ENCODE results near the gene MPDZ.

Gene MPDZ

DNA sequence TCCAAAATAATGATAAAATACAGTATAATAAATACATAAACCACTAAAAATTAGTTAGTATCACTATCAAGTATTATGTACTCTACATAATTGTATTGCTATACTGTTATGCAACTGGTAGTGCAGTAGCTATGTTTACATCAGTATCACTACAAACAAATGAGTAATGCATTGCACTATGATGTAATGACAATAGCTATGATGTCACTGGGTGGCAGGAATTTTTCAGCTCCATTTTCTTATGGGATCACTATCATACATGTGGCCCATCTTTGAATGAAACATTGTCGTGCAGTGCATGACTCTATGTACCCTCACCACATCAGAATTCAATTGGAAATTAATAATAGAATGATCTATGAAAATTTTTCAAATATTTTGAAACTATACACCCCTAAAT, 201.3 kb downstream of the MPDZ start:
- no peak for DNase-seq (ENCODE audit: low spot score)
- TF ChIP-seq, protein P1, sequence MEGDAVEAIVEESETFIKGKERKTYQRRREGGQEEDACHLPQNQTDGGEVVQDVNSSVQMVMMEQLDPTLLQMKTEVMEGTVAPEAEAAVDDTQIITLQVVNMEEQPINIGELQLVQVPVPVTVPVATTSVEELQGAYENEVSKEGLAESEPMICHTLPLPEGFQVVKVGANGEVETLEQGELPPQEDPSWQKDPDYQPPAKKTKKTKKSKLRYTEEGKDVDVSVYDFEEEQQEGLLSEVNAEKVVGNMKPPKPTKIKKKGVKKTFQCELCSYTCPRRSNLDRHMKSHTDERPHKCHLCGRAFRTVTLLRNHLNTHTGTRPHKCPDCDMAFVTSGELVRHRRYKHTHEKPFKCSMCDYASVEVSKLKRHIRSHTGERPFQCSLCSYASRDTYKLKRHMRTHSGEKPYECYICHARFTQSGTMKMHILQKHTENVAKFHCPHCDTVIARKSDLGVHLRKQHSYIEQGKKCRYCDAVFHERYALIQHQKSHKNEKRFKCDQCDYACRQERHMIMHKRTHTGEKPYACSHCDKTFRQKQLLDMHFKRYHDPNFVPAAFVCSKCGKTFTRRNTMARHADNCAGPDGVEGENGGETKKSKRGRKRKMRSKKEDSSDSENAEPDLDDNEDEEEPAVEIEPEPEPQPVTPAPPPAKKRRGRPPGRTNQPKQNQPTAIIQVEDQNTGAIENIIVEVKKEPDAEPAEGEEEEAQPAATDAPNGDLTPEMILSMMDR (IDR thresholded peaks at IDR 0.05; ENCODE audit: extremely low read depth, missing control alignments), result no peak

- DNase-seq (ENCODE audit: low spot score), result no peak
- TF ChIP-seq, protein P1 (IDR thresholded peaks at IDR 0.05; ENCODE audit: extremely low read depth, missing control alignments), result no peak
Observed at GRCh38 chr9:13076616-13077015, 202.9 kb downstream of the MPDZ start.

GRCh38 chr9:13071921-13072320, 207.6 kb downstream of the MPDZ start:
- no peak for DNase-seq (ENCODE audit: low spot score)
- TF ChIP-seq, protein P1 (IDR thresholded peaks at IDR 0.05; ENCODE audit: extremely low read depth, missing control alignments), result no peak

DNA sequence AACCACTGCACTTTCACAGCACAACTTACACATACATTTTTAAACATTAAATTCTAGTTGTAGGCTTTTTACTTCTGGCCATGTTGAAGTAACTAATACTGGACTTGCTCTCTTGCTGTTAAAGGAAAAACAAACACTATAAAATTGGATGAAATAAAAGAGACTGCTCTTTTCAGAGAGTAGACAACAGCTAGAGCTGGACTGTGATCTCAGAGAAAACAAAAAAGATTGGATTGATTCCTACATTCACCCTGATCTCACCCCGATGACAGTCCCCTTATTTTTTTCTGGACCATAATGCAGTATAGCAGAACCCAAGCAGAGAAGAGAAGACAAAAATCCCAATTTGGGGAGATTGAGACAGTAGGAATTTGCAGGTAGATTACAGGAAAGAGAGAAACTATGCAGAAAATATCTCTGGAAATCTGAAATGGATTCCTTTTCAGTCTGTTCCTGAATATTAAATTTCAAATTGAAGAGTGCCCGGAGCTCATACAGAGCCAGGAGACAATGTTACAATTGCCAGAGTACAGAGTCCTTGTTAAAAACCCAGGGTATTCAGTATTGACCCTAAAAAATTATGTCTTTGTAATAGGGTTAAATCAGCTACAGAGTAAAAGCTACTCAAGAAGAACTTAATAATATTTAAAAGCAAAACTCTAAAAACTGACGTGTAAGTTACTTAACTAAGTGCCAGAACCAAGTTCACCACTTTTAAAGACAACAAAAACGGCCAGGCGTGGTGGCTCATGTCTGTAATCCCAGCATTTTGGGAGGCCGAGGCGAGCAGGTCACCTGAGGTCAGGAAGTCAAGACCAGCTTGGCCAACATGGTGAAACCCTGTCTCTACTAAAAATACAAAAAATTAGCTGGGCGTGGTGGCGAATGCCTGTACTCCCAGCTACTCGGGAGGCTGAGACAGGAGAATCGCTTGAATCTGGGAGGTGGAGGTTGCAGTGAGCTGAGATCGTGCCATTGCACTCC, 208.6 kb downstream of the MPDZ start:
- DNase-seq (ENCODE audit: low spot score), result no peak
- TF ChIP-seq, protein P1 (IDR thresholded peaks at IDR 0.05; ENCODE audit: extremely low read depth, missing control alignments), result no peak

- TF ChIP-seq, protein P1 (IDR thresholded peaks at IDR 0.05; ENCODE audit: extremely low read depth, missing control alignments), result no peak
- DNase-seq (ENCODE audit: low spot score), result no peak
Observed at GRCh38 chr9:13069498-13069897, 210.0 kb downstream of the MPDZ start.

- TF ChIP-seq, protein P1 (IDR thresholded peaks at IDR 0.05; ENCODE audit: extremely low read depth, missing control alignments), result no peak
- no peak for DNase-seq (ENCODE audit: low spot score)
Observed at GRCh38 chr9:13064676-13065075, 214.8 kb downstream of the MPDZ start.

DNA sequence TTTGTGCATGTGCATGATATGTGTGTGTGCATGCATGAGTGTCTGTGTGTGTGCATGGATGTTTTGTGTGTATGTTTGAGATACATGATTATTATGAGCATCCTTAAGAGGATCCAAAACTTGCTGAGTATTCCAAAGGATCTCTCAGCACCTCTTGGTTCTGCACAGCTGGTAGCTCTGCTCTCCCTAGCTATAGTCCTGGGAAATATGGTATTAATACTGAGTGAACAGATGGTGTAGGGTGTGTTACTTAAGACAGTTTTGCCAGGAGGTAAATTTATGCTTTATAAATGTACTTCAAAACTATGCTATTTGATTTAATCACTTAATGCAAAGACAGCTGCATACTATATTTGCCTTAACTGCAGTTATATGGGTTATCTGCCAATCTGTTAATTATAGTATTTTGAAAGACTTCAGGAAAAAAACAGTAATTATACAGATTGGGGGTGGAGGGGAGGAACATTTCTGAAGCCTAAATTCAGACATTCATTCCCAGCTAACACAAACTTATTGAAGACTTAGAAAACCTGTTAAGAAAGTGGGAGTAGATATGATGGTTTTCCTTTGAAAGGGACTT, 215.5 kb downstream of the MPDZ start:
- no peak for DNase-seq (ENCODE audit: low spot score)
- TF ChIP-seq, protein P1 (IDR thresholded peaks at IDR 0.05; ENCODE audit: extremely low read depth, missing control alignments), result no peak
